GM21360 (cell line): ENCODE results near the gene HMCN1.
"Not testable (repeated sequence)": the region's sequence is repeated elsewhere in the genome, so short reads cannot be mapped to it uniquely, and the experiment has no call there.

ENCODE experiments used
- ATAC-seq: cut with Tn5 transposase; IDR thresholded peaks from one replicate; pipeline ENCODE4 v1.9.1; 2021; ENCODE audit warnings: mild to moderate bottlenecking, moderate library complexity; ENCODE audit not compliant: unreplicated experiment

Gene HMCN1

GRCh38 chr1:185846672-185847444 lies 112.7 kb downstream of the HMCN1 start:
- no peak for ATAC-seq

- ATAC-seq: no peak
These were observed 114.8 kb downstream of the HMCN1 start for GRCh38 chr1:185849014-185849413.

DNA sequence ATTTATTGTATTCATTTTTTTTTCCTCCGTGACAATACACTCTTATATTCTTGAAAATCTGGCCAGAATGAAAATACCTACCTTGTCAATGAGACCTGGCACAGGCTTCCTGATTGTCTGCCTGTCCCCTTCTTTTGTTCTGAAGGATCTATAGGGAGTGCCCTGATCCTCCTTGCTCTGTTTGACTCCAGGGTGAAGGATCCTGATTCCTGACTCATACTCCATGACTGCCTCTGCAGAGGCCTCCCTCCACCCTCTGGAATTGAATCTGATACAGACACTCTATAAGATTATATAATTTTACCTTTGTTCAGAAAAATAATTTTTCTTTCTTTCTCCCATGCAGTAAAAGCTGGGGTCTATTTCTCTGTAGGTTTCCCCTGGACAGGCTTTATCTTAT lies 116.2 kb downstream of the HMCN1 start:
- no peak for ATAC-seq

- ATAC-seq: no peak
These were observed 119.5 kb downstream of the HMCN1 start for GRCh38 chr1:185853739-185854138.

GRCh38 chr1:185856482-185856881 lies 122.3 kb downstream of the HMCN1 start:
- ATAC-seq: no peak

GRCh38 chr1:185857442-185857841 lies 123.3 kb downstream of the HMCN1 start:
- ATAC-seq: no peak

DNA sequence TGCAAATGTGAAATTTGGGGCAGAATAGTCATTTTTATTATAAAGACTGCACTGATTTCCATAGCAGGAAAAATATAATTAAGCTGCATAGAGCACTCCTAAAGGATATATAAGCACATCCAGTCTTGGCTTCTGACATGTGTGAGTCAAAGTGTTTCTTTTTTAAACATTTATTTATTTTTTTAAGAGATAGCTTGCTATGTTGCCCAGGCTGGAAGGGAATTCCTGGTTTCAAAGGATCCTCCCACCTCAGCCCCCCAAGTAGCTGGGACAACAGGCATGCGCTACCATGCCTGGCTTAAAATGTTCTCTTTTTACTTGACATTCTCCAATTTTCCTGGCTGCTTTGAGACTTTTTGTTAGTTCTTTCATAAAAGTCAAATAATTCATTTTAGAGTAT lies 126.1 kb downstream of the HMCN1 start:
- no peak for ATAC-seq

GRCh38 chr1:185860859-185861258 lies 126.7 kb downstream of the HMCN1 start:
- no peak for ATAC-seq

- ATAC-seq: no peak
These were observed 127.4 kb downstream of the HMCN1 start for GRCh38 chr1:185861630-185862029.

- ATAC-seq: no peak
These were observed 128.0 kb downstream of the HMCN1 start for GRCh38 chr1:185862235-185862634.

DNA sequence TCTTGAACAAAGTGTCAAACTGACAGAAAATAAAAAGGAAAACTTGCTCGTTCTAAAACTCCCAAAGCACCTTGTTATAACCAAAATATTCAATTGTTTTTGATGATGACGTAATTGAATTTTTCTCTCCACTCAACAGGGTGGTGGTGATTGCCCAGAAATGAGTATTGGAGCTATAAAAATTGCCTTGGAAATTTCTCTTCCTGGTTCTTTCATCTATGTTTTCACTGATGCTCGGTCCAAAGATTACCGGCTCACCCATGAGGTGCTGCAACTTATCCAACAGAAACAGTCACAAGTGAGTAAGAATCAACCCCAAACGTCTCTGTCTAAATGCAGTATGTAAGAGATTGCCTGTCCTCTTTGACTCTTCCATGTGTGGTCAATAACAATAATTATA lies 130.1 kb downstream of the HMCN1 start:
- no peak for ATAC-seq

DNA sequence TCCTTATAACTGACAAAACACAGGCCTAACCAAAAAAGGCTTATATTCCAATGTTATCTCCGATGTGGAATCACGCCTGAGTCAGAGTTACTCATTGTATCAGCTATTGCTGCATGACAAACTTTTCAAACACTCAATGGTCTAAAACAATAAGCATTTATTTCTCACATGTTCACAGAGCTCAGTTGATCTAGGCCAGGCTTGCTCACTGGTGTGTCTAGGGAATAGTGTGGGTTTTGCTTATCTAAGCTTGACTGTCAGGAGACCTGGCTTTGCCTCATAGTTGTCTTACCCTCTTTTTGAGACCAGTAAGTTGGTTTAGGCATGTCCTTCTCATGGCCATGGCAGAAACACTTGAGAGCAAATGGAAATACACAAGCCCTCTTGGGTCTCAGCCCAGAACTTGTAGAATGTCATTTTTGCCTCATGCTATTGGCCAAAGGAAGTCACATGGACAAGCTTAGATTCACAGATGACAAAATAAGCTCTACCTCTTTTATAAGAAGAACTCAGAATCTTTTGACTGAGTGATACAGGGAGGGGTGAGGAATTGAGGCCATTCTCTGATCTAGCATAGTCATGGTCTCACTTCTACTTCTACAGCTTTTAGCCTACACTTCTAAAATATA lies 130.8 kb downstream of the HMCN1 start:
- no peak for ATAC-seq

GRCh38 chr1:185869590-185869989 lies 135.4 kb downstream of the HMCN1 start:
- ATAC-seq: no peak

GRCh38 chr1:185871627-185872150 lies 137.5 kb downstream of the HMCN1 start:
- no peak for ATAC-seq

DNA sequence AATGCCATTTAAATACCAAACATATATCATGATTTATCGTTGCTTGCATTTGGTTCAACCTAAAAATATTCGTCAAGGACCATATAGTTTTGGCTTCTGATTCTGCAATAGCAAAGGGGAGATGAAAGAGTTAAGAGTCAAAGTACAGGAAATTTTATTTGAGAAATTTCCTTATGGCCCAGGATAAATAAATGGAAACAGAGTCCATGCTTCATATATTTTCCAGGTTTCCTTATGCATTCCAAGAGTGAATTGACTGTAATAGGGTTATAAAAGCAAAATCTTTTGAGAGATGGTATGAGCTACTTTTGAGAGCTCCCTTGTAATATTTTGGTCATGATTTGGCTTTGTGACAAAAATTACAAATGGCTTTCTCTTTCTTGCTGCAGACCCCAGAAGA lies 140.1 kb downstream of the HMCN1 start:
- ATAC-seq: no peak

DNA sequence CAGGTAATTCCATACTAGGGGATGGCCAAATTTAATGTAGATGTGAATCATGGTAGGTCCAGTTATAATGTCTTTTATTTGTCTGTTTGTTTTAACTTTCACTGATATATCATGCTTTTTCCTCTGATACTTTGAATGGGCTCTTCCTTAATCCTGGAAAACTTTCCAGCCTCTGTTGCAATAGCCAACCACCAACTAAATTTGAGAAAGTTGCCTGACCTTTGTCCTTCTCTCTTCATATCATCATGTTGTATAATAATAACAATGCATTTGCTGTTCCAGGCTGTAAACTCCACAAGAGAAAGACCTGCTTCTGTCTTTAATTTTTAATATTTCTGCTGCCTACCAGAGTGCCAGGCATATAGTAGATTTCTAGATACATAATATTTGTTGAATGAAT lies 146.1 kb downstream of the HMCN1 start:
- no peak for ATAC-seq

GRCh38 chr1:185880779-185881333 lies 146.7 kb downstream of the HMCN1 start:
- no peak for ATAC-seq

GRCh38 chr1:185886046-185886445 lies 151.9 kb downstream of the HMCN1 start:
- no peak for ATAC-seq

- ATAC-seq: no peak
These were observed 152.5 kb downstream of the HMCN1 start for GRCh38 chr1:185886671-185887070.

DNA sequence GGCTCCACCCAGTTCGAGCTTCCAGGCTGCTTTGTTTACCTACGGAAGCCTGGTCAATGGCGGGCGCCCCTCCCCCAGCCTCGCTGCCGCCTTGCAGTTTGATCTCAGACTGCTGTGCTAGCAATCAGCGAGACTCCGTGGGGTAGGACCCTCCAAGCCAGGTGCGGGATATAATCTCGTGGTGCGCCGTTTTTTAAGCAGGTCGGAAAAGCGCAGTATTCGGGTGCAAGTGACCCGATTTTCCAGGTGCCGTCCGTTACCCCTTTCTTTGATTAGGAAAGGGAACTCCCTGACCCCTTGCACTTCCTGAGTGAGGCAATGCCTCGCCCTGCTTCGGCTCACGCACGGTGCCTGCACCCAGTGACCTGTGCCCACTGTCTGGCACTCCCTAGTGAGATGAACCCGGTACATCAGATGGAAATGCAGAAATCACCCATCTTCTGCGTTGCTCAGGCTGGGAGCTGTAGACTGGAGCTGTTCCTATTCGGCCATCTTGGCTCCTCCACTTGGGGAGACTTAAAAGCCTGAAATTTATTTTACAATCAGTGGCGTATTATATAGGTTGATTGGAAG lies 158.7 kb downstream of the HMCN1 start:
- not testable (repeated sequence) for ATAC-seq

DNA sequence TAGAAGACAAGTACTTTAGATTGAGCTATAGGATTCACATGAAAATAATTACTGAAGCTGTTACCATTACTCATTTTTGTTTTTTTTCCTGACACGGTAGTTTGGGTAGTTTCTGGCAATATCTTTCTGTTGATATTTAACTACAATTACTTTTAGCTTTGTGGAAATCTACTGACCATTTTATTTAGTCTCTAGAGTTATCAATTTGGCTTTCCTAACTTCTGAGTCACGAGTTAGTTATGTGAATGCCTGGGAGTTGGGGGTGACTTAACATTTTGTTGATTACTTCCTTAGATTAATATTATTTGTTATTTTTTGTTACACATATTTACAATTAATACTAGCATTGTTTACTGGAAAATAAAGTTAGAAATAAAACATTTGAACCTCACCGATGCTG lies 160.6 kb downstream of the HMCN1 start:
- ATAC-seq: no peak
